ENCODE results near the gene MARK1. TPM values are rescaled to one million over a fixed set of nuclear protein-coding genes. Genes with fewer than 3 reads are reported as not detected.

Gene MARK1
- total and polyA plus RNA-seq, 2 experiments from 2014 or later, result 11.1 to 13.6 TPM

GRCh38 chr1:220507085-220507484 is 20.9 kb upstream of the MARK1 start:
- Histone ChIP-seq H3K4me1 (ENCODE audit: insufficient read depth) (no peaks in the 10 kb centered on the region), H3K27me3 (ENCODE audit: insufficient read depth) (no peaks in the 10 kb centered on the region), H3K4me3 (no peak overlapping the region), H4K20me1 (replicated peaks; ENCODE audit: insufficient read depth) (no peaks in the 10 kb centered on the region), H3F3A (replicated peaks; ENCODE audit: low read depth) (no peaks in the 10 kb centered on the region), H3K9me2 (ENCODE audit: insufficient read depth) (no peaks in the 10 kb centered on the region), H2AFZ (0 out of 2 replicates have a peak overlapping the region, but pooled peaks have one; percentile 35), H3K4me2 (no peak overlapping the region), H3K79me2 (replicated peaks; ENCODE audit: insufficient read depth) (no peaks in the 10 kb centered on the region), H3K27ac (ENCODE audit: low read depth) (no peak overlapping the region), H3K36me3 (ENCODE audit: insufficient read depth) (no peaks in the 10 kb centered on the region)
- Mint-ChIP-seq H3K4me1 (peaks cover 7% of the 10 kb centered on the region; the same call in 2 of the 3 replicates), H3K27ac (no peak overlapping the region), H3K36me3 (ENCODE audit: low read depth) (no peaks in the 10 kb centered on the region), H3K9me3 (no peaks in the 10 kb centered on the region), H3K4me3 (no peak overlapping the region), H3K27me3 (ENCODE audit: insufficient read depth, low read depth, poor library complexity) (no peaks in the 10 kb centered on the region)
- DNase-seq (ENCODE audit: low spot score), result no peak
- no peak for TF ChIP-seq REST (IDR thresholded peaks at IDR 0.05; ENCODE audit: unreplicated experiment)
- no peak for TF ChIP-seq ETS1 (IDR thresholded peaks at IDR 0.05)
- no peak for TF ChIP-seq ZNF331 (CRISPR knock-in tag; IDR thresholded peaks at IDR 0.05; ENCODE audit: low read depth)
- TF ChIP-seq CTCF (conservative IDR thresholded peaks at IDR 0.05; ENCODE audit: low read depth in 2 of 2), result no peak
- no peak for TF ChIP-seq EZH2phosphoT487 (IDR thresholded peaks at IDR 0.05; ENCODE audit: unreplicated experiment)
- TF ChIP-seq ZNF114 (CRISPR knock-in tag; IDR thresholded peaks at IDR 0.05), result no peak
- no peak for TF ChIP-seq EZH2 (IDR thresholded peaks at IDR 0.05; ENCODE audit: low read depth, unreplicated experiment)
- no peak for TF ChIP-seq STAT1 (IDR thresholded peaks at IDR 0.05; ENCODE audit: unreplicated experiment)
- no peak for TF ChIP-seq CREB1 (CRISPR knock-in tag; IDR thresholded peaks at IDR 0.05; ENCODE audit: low read depth)
- TF ChIP-seq POLR2AphosphoS5 (IDR thresholded peaks at IDR 0.05; ENCODE audit: low read depth), result no peak
- no peak for ATAC-seq
